C4-2B (cell line): ENCODE results near the gene SPG11.

Experiments used
- ZFX ChIP-seq: fragments of 450-650 bp; IDR thresholded peaks from 2 replicates; pipeline ENCODE4 v1.6.1; 2017
- TF ChIP-seq, protein P1 (sequence below): fragments of 450-650 bp; conservative IDR thresholded peaks from 2 replicates; pipeline ENCODE4 v1.5.1; 2017; ENCODE audit warnings: mild to moderate bottlenecking

DNA sequence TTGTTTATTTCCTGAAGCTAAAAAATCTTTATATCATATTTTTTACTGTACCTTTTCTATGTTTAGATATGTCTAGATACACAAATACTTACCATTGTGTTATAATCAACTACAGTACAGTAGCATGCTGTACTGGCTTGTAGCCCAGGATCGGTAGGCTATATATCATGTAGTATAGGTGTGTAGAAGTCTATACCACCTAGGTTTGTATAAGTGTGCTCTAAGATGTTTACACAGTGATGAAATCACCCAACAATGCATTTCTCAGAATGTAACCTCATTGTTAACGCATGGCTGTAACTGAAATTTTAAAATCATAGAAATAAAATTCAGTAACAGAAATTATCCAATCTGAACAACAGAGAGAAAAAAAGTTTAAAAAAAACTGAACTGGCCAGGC lies 83.4 kb downstream of the SPG11 start:
- TF ChIP-seq, protein P1, sequence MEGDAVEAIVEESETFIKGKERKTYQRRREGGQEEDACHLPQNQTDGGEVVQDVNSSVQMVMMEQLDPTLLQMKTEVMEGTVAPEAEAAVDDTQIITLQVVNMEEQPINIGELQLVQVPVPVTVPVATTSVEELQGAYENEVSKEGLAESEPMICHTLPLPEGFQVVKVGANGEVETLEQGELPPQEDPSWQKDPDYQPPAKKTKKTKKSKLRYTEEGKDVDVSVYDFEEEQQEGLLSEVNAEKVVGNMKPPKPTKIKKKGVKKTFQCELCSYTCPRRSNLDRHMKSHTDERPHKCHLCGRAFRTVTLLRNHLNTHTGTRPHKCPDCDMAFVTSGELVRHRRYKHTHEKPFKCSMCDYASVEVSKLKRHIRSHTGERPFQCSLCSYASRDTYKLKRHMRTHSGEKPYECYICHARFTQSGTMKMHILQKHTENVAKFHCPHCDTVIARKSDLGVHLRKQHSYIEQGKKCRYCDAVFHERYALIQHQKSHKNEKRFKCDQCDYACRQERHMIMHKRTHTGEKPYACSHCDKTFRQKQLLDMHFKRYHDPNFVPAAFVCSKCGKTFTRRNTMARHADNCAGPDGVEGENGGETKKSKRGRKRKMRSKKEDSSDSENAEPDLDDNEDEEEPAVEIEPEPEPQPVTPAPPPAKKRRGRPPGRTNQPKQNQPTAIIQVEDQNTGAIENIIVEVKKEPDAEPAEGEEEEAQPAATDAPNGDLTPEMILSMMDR = no peak
- no peak for TF ChIP-seq ZFX
